Endodermal cell (in vitro differentiated cells): ENCODE measurements around the gene TXN2. TPM values are rescaled to one million over a fixed set of nuclear protein-coding genes. Genes with fewer than 3 reads are reported as not detected.
A peak's percentile ranks its signal among the peaks of the same experiment; 100 is the strongest.
"Not testable (repeated sequence)": the region's sequence is repeated elsewhere in the genome, so short reads cannot be mapped to it uniquely, and the experiment has no call there.

Source experiments
- DNase-seq: peaks from one replicate; pipeline ENCODE4 v3.0.0-alpha.2; 2017
- H3K27ac ChIP-seq: 2 replicates; pipeline ENCODE4 v1.5.1; 2013; ENCODE audit warnings: mild to moderate bottlenecking, low read depth, low read length, moderate library complexity
- H3K27me3 ChIP-seq: 2 replicates; pipeline ENCODE4 v1.6.1; 2013; ENCODE audit warnings: mild to moderate bottlenecking, low read length, moderate library complexity; ENCODE audit not compliant: insufficient read depth, control insufficient read depth, poor library complexity, severe bottlenecking
- H3K36me3 ChIP-seq: 2 replicates; pipeline ENCODE4 v1.7.0; 2013; ENCODE audit warnings: mild to moderate bottlenecking, low read length, moderate library complexity; ENCODE audit not compliant: control insufficient read depth, insufficient read depth
- H3K4me1 ChIP-seq: one replicate; pipeline ENCODE4 v1.7.0; 2013; ENCODE audit warnings: low read length; ENCODE audit not compliant: control insufficient read depth, insufficient read depth
- H3K4me3 ChIP-seq: 2 replicates; pipeline ENCODE4 v1.5.1; 2013; ENCODE audit warnings: mild to moderate bottlenecking, low read length, moderate library complexity
- H3K9ac ChIP-seq: 2 replicates; pipeline ENCODE4 v1.6.1; 2013; ENCODE audit warnings: mild to moderate bottlenecking, low read length, moderate library complexity; ENCODE audit not compliant: poor library complexity, severe bottlenecking; ENCODE audit errors: extremely low read depth
- H3K9me3 ChIP-seq: 2 replicates; pipeline ENCODE4 v1.6.1; 2013; ENCODE audit warnings: mild to moderate bottlenecking, low read length, moderate library complexity; ENCODE audit not compliant: control insufficient read depth
- H3K27ac Mint-ChIP-seq: 2 replicates; pipeline ENCODE4 v1.8.0; 2020; ENCODE audit warnings: mixed read lengths
- H3K27me3 Mint-ChIP-seq: 2 replicates; pipeline ENCODE4 v1.8.0; 2021; ENCODE audit warnings: mild to moderate bottlenecking, mixed read lengths; ENCODE audit not compliant: insufficient read depth
- H3K36me3 Mint-ChIP-seq: 2 replicates; pipeline ENCODE4 v1.8.0; 2020; ENCODE audit warnings: low read depth, mixed read lengths
- H3K4me1 Mint-ChIP-seq: 2 replicates; pipeline ENCODE4 v1.8.0; 2020; ENCODE audit warnings: mixed read lengths
- H3K4me3 Mint-ChIP-seq: 2 replicates; pipeline ENCODE4 v1.8.0; 2020; ENCODE audit warnings: mild to moderate bottlenecking, moderate library complexity, mixed read lengths
- H3K9me3 Mint-ChIP-seq: 2 replicates; pipeline ENCODE4 v1.8.0; 2020; ENCODE audit warnings: mild to moderate bottlenecking, mixed read lengths
- WGBS, 2 experiments: methylation state at CpG; one replicate each; pipeline versions ENCODE4 v1.1.5 to v1.1.7; 2013; ENCODE audit warnings: missing lambda C conversion rate in 2 of 2, mixed read lengths in 1 of 2; ENCODE audit not compliant: insufficient coverage in 1 of 2, insufficient read length in 1 of 2; 5-methylcytosine and 5-hydroxymethylcytosine counted together
- total RNA-seq, 2 donors: library from RNA; stranded (reverse); fragmentation: NEBNext Ultra II Directional in 1 of 2; extraction: Animal tissue kit (Norgen Biotek cat#: 25700) in 1 of 2; gene quantifications; 2 replicates in 1 of 2; 3 replicates in 1 of 2; pipeline ENCODE4 v1.2.1, GENCODE V29; 2021
- TF ChIP-seq, protein P1 (sequence below): fragments of 200-600 bp; sonication (generic); conservative IDR thresholded peaks from 2 replicates; pipeline ENCODE4 v1.5.0; 2021; ENCODE audit warnings: antibody characterized with exemption, mild to moderate bottlenecking

Gene TXN2
- total RNA-seq, 2 donors from 2014 or later, result 52.9 to 53.9 TPM

DNA sequence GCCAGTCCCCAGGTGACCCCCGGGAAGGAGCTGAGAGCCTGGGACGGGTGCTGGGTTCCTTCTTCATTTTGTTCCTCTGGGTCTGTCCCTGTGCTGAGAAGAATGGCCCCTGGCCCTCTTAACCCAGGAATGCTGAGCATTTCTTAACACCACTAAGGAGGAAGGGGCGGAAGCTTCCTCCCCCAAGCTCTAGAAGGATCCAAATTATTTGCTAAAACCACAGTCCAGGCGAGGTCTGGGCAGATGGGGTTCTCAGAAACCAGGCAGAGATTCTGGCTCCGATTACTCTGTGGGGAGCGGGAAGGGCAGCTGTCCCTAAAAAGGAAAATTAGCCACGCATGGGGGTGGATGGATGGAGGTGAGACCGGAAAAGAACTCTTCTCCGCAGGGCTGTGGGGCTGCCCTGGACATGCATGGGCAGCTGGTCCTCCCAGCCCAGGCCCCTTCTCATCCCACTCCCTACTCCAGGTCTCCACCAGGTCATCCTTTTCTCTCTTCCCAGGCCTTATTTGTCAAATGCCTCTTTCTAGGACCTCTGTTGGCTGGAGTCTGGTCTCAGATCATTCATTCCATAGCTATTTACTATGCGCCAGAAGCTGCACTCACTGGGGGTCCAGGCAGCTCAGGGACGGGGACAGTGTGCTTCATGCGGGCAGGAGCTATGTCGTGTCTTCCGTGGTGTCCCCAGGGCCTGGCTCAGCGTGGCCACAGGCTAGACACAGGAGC is 48.7 kb downstream of the TXN2 start:
- DNase-seq, result peak; percentile 70
- Histone ChIP-seq H3K27ac (peak overlapping the region; percentile 36), H3K4me1 (peaks cover 21% of the 10 kb centered on the region), H3K36me3 (no peaks in the 10 kb centered on the region), H3K9me3 (no peaks in the 10 kb centered on the region), H3K27me3 (no peaks in the 10 kb centered on the region), H3K4me3 (no peak overlapping the region), H3K9ac (no peak overlapping the region)
- Mint-ChIP-seq H3K4me3 (no peak overlapping the region), H3K9me3 (no peaks in the 10 kb centered on the region), H3K4me1 (peaks cover 24% of the 10 kb centered on the region), H3K27me3 (no peaks in the 10 kb centered on the region), H3K36me3 (no peaks in the 10 kb centered on the region), H3K27ac (peak overlapping the region; percentile 27)
- 80 to 81% methylated on average over 9 to 14 of the region's 15 CpGs for WGBS, 2 experiments
- TF ChIP-seq, protein P1, sequence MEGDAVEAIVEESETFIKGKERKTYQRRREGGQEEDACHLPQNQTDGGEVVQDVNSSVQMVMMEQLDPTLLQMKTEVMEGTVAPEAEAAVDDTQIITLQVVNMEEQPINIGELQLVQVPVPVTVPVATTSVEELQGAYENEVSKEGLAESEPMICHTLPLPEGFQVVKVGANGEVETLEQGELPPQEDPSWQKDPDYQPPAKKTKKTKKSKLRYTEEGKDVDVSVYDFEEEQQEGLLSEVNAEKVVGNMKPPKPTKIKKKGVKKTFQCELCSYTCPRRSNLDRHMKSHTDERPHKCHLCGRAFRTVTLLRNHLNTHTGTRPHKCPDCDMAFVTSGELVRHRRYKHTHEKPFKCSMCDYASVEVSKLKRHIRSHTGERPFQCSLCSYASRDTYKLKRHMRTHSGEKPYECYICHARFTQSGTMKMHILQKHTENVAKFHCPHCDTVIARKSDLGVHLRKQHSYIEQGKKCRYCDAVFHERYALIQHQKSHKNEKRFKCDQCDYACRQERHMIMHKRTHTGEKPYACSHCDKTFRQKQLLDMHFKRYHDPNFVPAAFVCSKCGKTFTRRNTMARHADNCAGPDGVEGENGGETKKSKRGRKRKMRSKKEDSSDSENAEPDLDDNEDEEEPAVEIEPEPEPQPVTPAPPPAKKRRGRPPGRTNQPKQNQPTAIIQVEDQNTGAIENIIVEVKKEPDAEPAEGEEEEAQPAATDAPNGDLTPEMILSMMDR, result no peak

DNA sequence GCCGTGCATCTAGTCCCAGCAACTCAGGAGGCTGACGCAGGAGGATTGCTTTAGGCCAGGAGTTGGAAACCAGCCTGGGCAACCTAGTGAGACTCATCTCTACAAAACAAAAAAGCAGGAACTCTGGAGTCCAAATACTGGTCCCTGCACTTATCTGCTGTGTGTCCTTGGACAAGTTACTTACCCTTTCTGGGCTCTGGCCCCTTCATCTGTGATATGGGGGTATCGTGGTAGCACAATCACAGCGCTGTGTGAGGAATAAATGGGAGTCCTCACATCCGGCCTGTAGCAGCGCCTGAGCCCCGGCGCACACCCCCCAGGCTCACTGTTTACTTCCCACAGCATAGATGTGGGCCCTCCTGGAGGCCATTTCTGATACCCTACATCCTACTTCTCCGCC is 49.5 kb downstream of the TXN2 start:
- no peaks in the 10 kb centered on the region for H3K9me3 ChIP-seq
- Mint-ChIP-seq H3K36me3 (no peaks in the 10 kb centered on the region), H3K4me1 (peaks cover 24% of the 10 kb centered on the region), H3K27me3 (no peaks in the 10 kb centered on the region), H3K27ac (peak overlapping the region; percentile 27), H3K9me3 (no peaks in the 10 kb centered on the region), H3K4me3 (no peak overlapping the region)
- DNase-seq, result no peak
- no peak overlapping the region for H3K9ac ChIP-seq
- TF ChIP-seq, protein P1, result no peak
- 89 to 91% methylated on average over 8 to 9 of the region's 9 CpGs for WGBS, 2 experiments
- H3K36me3 ChIP-seq, result no peaks in the 10 kb centered on the region
- no peaks in the 10 kb centered on the region for H3K27me3 ChIP-seq
- no peak overlapping the region for H3K27ac ChIP-seq
- peaks cover 21% of the 10 kb centered on the region for H3K4me1 ChIP-seq
- H3K4me3 ChIP-seq, result no peak overlapping the region

DNA sequence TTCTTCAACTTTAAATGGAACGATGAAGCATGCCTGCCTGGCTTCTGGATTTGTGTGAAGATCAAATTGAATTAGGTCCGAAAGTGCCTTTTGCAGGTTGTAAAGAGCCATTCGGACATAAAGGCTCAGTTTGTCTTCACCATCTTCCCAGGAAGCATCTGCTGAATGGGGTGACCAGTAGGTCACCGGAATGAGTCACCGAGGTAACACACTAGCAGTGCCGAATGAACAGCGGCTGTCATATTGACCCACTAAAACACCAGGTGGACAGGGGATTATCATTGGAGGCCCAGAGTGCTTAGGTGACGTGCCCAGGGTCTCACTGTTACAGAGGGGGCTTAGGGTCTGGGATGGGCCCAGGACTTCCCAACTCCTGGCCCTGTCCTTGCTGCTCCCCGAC is 50.6 kb downstream of the TXN2 start:
- no peaks in the 10 kb centered on the region for H3K9me3 ChIP-seq
- H3K27ac Mint-ChIP-seq, result no peak overlapping the region
- H3K4me1 Mint-ChIP-seq, result peaks cover 26% of the 10 kb centered on the region
- no peak for DNase-seq
- no peaks in the 10 kb centered on the region for H3K36me3 ChIP-seq
- WGBS, 2 experiments, result 87 to 89% methylated on average over 9 of the region's 9 CpGs
- H3K36me3 Mint-ChIP-seq, result no peaks in the 10 kb centered on the region
- H3K4me1 ChIP-seq, result peaks cover 26% of the 10 kb centered on the region
- no peak overlapping the region for H3K4me3 Mint-ChIP-seq
- H3K27me3 Mint-ChIP-seq, result no peaks in the 10 kb centered on the region
- H3K9me3 Mint-ChIP-seq, result no peaks in the 10 kb centered on the region
- TF ChIP-seq, protein P1, result no peak
- no peak overlapping the region for H3K4me3 ChIP-seq
- H3K27ac ChIP-seq, result no peak overlapping the region
- no peaks in the 10 kb centered on the region for H3K27me3 ChIP-seq
- H3K9ac ChIP-seq, result no peak overlapping the region

DNA sequence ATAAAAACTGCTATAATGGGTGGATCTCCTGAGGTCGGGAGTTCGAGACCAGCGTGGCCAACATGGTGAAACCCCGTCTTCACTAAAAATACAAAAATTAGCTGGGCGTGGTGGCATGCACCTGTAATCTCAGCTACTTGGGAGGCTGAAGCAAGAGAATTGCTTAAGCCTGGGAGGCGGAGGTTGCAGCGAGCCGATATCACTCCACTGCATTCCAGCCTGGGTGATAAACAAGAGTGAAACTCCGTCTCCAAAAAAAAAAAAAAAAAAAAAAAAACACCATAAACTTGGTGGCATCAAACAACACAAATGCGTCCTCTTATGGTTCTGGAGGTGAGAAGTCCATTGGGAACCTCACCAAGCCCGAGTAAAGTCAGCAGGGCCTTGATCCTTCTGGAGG is 53.5 kb downstream of the TXN2 start:
- DNase-seq, H3K36me3 ChIP-seq, H3K4me3 Mint-ChIP-seq, H3K9me3 Mint-ChIP-seq, H3K27me3 Mint-ChIP-seq, H3K27ac ChIP-seq, H3K36me3 Mint-ChIP-seq, H3K9me3 ChIP-seq, H3K27me3 ChIP-seq, H3K4me3 ChIP-seq, H3K27ac Mint-ChIP-seq, H3K9ac ChIP-seq: not testable (repeated sequence)
- peaks cover 13% of the 10 kb centered on the region for H3K4me1 Mint-ChIP-seq
- peaks cover 15% of the 10 kb centered on the region for H3K4me1 ChIP-seq
- 94% methylated on average over 6 to 11 of the region's 11 CpGs for WGBS, 2 experiments
